Measurements from ENCODE around the gene MXD1. TPM values are rescaled to one million over a fixed set of nuclear protein-coding genes. Genes with fewer than 3 reads are reported as not detected.

Gene MXD1
- total RNA-seq, 2 experiments from 2014 or later = 14.1 to 15.9 TPM

DNA sequence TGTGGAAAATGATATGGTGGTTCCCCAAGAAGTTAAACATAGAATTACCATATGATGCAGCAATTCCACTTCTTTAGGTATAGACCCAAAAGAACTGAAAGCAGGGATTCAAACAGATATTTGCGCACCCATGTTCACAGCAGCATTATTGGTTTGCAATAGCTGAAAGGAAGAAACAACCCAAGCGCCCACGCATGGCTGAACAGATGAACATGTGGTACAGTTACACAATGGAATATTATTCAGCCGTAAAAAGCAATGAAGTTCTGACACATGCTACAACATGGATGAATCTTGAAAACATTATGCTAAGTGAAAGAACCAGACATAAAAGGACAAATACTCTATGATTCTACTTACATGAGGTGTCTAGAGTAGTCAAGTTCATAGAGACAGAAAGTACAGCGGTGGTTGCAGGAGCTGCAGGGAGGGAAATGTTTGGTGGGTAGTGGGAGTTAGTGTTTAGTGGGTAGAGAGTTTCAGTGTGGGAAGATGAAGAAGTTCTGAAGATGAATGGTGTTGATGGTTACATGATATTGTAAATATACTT lies 73.3 kb downstream of the MXD1 start:
- no peak overlapping the region for H3K27ac Mint-ChIP-seq
- intact Hi-C loops (cut with micrococcal nuclease) = no loop called here
- POLR2A ChIA-PET = no interaction called here
- peaks cover 3% of the 10 kb centered on the region for H3K4me1 Mint-ChIP-seq (ENCODE audit: low read depth)
- H3K4me3 Mint-ChIP-seq = no peak overlapping the region
- H3K27me3 Mint-ChIP-seq = no peaks in the 10 kb centered on the region
- H3K36me3 Mint-ChIP-seq = no peaks in the 10 kb centered on the region
- DNase-seq = peak; percentile 20
- H3K9me3 Mint-ChIP-seq = no peaks in the 10 kb centered on the region
- CTCF ChIA-PET = no interaction called here

DNA sequence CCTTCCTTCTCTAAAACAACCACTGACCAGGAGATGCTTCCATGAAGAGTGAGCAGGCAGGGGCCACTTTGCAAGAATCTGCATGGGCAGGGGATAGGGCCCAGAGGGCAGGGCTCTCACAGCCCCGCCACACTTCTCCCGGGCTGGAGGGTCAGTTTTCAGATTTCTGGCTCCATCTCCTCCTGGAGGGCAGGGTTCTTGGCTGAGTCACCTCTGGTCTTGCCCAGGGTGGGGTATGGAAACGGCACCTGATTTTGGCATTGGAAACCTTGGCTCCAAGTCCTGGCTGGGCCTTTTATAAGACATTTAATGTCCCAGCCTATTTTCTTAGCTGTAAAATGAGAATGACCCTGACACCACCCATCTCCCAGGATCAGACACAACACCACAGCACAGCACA lies 74.1 kb downstream of the MXD1 start:
- Mint-ChIP-seq H3K27ac (no peak overlapping the region), H3K36me3 (peaks cover 4% of the 10 kb centered on the region), H3K4me3 (no peak overlapping the region), H3K4me1 (ENCODE audit: low read depth) (peaks cover 3% of the 10 kb centered on the region), H3K27me3 (no peaks in the 10 kb centered on the region), H3K9me3 (no peaks in the 10 kb centered on the region)
- intact Hi-C loops (cut with micrococcal nuclease) = no loop called here
- ChIA-PET CTCF (no interaction called here), POLR2A (no interaction called here)
- no peak for DNase-seq

DNA sequence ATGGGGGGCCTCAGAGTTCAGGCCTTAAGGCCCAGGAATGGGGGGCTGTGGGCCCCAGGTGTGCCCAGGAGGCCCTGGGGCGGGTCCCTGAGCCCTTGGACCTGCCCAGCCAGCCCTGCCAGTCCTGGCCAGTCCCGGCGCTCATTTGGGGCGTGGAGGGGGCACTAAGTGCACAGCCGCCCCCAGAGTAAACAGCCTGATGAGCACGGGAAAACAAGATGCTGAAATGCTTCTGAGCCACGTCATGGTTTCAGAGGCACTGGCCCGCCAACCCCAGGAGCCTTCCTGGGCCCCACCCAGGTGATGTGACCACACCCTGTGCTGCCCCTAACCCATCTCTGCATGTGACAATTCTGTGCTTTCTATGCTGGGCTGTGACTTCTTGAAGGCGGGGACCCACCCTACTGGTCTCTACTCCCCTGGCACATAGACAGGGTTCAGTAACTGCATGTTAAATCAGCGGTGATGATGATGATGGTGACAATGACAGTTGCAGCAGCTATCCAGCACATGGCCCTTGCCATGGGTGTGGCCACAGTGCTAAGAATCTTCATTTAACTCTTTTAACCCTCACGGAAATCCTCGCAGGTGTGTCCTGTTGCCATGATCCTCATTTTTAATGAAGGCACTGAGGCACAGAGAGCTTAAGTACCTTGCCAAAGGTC lies 74.7 kb downstream of the MXD1 start:
- ChIA-PET CTCF (no interaction called here), POLR2A (no interaction called here)
- DNase-seq = no peak
- no peak overlapping the region for H3K27ac Mint-ChIP-seq
- no peaks in the 10 kb centered on the region for H3K27me3 Mint-ChIP-seq
- H3K4me1 Mint-ChIP-seq (ENCODE audit: low read depth) = peaks cover 3% of the 10 kb centered on the region
- H3K36me3 Mint-ChIP-seq = peaks cover 8% of the 10 kb centered on the region
- intact Hi-C loops (cut with micrococcal nuclease) = no loop called here
- no peaks in the 10 kb centered on the region for H3K9me3 Mint-ChIP-seq
- no peak overlapping the region for H3K4me3 Mint-ChIP-seq

Other genes with a start within 250 kb of the MXD1 start
- 10 to 100 TPM; 41.3 to 43.2 TPM for gene ANXA4, start 173.0 kb upstream of the MXD1 start, total RNA-seq
- gene GMCL1, start 85.4 kb upstream of the MXD1 start, total RNA-seq = 10 to 100 TPM; 20.6 to 22.1 TPM
- gene SNRNP27, start 21.2 kb upstream of the MXD1 start, total RNA-seq = 10 to 100 TPM; 67.5 to 70.4 TPM
- gene ASPRV1, start 46.5 kb downstream of the MXD1 start, total RNA-seq = under 1 TPM; 0.63 to 0.71 TPM
- gene PCBP1, start 172.4 kb downstream of the MXD1 start, total RNA-seq = 100 to 1,000 TPM; 444 to 449 TPM